SK-N-DZ (cell line): ENCODE results near the gene CABLES2.

ENCODE experiments used
- DNase-seq: peaks from one replicate; pipeline ENCODE4 v3.0.0-alpha.2; 2015; ENCODE audit warnings: low spot score

CABLES2 gene

GRCh38 chr20:62350629-62351422 is 56.3 kb downstream of the CABLES2 start:
- DNase-seq = no peak

DNA sequence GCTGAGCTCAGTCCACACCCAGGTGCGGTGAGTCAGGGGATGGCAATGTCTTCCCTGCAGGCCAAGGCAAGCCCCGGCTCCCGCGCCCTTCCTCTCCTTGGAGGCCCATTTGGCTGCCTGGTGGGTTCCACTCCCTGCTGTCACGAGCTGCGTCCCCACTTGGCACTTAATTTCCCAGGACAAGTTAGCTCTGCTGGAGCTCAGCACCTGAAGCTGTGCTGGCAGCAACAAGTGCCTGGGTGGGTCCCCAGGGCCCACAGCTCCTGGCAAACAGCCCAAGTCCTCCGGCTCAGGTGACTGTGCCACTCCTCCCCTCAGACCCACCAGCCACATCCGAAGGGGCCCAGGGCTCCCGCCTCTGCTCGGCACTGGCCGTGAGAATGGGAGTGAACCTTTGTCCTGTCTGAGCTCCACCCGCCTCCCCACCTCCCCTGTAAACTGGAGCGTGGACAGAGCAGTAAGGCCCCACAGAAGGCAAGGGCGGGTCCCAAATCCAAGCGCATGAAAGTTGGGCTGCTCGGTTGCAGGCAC is 56.9 kb downstream of the CABLES2 start:
- no peak for DNase-seq

GRCh38 chr20:62349556-62350097 is 57.5 kb downstream of the CABLES2 start:
- DNase-seq = no peak

- no peak for DNase-seq
Measured at GRCh38 chr20:62348604-62349003, 58.5 kb downstream of the CABLES2 start.

DNA sequence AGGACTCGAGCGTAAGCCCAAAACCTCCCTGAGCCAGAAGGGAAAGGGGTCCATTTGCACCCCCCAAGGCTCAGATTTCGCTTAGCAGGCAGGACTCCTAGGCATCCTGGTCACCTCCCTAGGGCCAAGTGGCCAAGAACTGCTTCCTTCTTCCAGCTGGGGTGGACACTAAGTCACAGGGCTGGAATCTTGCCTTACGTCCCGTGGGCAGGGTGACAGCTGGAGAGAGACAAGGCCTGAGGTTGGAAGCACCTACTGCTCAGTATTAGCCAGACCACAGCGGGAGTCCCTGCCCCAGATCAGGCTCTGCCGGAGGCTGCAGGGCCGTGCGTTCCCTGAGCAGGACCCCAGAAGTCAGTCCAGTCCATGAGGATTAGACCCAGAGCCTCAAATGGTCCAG is 59.6 kb downstream of the CABLES2 start:
- DNase-seq = no peak

DNA sequence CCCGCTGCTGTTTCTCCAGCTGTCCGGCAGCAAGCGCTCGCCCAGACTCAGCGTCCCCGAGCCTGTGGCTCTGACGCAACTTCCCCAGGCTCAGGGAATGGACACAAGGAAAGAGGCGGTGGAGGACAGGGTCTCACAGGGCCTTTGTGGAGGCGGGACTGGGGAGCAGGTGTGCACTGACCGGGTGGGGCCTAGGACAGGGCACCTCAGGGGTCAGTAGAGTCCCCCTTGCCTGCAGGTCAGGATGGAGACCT is 60.0 kb downstream of the CABLES2 start:
- DNase-seq = no peak

DNA sequence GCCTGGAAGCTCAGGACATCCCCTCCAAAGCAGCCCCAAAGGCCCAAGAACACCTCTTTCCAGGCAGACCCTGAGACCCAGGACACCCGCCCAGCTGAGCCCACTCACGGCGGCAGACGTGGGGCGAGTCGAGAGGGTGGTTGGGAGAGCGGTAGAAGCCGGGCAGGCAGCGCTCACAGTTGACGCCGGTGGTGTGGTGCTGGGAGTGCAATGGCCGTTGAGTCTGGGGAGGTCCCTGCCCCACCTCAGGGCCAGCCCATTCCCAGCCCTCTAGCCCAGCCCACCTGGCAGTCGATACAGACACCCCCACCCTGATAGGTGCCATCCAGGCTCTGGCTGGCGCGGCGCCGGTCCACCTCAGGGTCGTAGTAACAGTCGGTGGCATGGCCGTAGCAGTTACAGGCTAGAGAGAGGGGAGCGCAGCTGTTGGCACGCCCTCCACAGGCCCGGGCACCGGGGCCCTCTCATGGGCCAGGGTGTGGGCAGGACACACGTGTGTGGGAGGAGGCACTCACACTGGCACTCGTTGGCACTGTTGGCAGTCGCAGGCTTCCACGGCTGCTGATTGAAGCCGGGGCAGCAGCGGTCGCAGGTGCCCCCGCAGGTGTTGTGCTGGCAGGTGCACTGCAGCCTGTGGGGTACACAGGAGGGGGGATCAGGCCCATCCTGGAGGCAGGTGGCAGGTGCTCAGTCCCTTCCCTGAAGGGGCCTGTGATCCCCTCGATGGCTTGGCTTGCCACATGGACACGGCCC is 60.5 kb downstream of the CABLES2 start:
- no peak for DNase-seq

DNA sequence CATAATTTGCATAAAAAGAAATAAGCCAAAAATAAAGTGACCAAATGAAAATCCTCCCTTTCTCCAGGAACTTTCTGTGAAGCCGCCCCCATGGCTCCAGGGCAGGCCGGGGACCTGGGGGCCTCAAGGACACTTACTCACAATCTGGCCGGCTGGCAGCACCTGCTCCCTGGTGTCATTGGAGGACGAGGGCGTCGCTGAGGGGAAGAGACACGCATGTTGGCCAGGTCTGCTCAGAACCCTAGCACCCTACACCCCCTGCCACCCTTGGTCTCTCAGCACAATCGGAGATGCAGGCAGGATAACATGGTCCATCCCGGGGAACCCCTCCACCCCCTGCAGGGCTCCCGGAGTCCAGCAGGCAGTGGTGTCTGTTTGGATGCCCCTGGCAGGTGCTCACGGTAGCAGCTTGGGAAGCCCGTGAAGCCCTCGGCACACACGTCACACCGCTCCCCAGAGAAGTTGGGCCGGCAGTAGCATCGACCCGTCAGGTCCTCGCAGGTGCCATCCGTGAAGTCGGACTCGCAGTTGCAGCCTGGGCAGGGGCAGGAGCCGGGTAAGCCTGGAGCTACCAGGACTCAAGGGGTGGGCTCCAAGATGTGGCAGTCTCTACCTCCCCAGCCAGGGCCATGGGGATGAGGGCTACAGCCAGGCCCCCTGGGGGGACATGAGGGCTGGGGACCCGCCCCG is 61.3 kb downstream of the CABLES2 start:
- DNase-seq = no peak

GRCh38 chr20:62344782-62345181 is 62.3 kb downstream of the CABLES2 start:
- no peak for DNase-seq

- DNase-seq = no peak
Measured at GRCh38 chr20:62344092-62344491, 63.0 kb downstream of the CABLES2 start.

- DNase-seq = no peak
Measured at GRCh38 chr20:62342910-62343309, 64.2 kb downstream of the CABLES2 start.

DNA sequence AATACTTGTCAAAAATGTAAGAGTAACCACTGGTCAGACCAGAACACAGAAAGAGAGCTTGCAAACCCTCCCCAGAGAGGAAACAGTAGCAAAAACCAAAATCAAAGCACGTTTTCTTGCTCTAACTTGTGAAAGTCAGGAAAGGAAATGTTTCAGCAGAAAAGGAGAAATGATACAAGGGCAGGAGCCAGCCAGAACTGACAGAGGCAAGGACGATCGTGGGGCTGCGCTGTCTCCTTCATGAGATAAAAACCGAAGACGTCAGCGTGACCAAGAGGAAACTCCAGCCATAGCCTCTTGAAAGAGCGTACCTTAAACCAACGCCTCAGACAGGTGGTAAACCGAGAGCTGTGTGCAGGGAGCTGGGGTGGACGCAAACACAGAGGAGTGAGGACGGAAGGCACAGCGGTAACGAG is 67.4 kb downstream of the CABLES2 start:
- DNase-seq = no peak
